PFSK-1 (cell line): ENCODE results near the gene AJAP1.

Source experiments
- FOXP2 ChIP-seq: optimal IDR thresholded peaks from 2 replicates; pipeline ENCODE3; 2011; ENCODE audit warnings: borderline replicate concordance, control low read depth, inconsistent platforms; ENCODE audit not compliant: insufficient read depth; ENCODE audit errors: extremely low read length, extremely low read depth
- POLR2AphosphoS5 ChIP-seq: IDR thresholded peaks from 2 replicates; pipeline ENCODE4 v1.6.1; 2012; ENCODE audit warnings: low read depth, mild to moderate bottlenecking, control low read depth, low read length, moderate library complexity
- REST ChIP-seq, 2 experiments: IDR thresholded peaks; 2 replicates each; pipeline versions ENCODE4 v1.6.1 to v1.8.0; 2011 to 2012; ENCODE audit warnings: low read depth in 2 of 2, low read length in 2 of 2, control low read depth in 1 of 2, inconsistent platforms in 1 of 2, mild to moderate bottlenecking in 1 of 2, moderate library complexity in 1 of 2; ENCODE audit not compliant: insufficient read depth in 1 of 2
- SIN3A ChIP-seq: IDR thresholded peaks from 2 replicates; pipeline ENCODE4 v1.6.1; 2012; ENCODE audit warnings: mild to moderate bottlenecking, low read length, moderate library complexity, borderline replicate concordance; ENCODE audit not compliant: insufficient read depth

- TF ChIP-seq POLR2AphosphoS5, result no peak
- TF ChIP-seq FOXP2, result no peak
- TF ChIP-seq REST (IDR thresholded peaks at IDR 0.05; ENCODE audit: insufficient read depth in 1 of 2, low read depth in 2 of 2, low read length in 2 of 2), result no peak
- TF ChIP-seq SIN3A, result no peak
Measured at GRCh38 chr1:4652631-4653327, 1.6 kb upstream of the AJAP1 start.
